ENCODE data around the gene ONECUT3.
"Not testable (repeated sequence)": the region's sequence is repeated elsewhere in the genome, so short reads cannot be mapped to it uniquely, and the experiment has no call there.

- TF ChIP-seq, protein P1, sequence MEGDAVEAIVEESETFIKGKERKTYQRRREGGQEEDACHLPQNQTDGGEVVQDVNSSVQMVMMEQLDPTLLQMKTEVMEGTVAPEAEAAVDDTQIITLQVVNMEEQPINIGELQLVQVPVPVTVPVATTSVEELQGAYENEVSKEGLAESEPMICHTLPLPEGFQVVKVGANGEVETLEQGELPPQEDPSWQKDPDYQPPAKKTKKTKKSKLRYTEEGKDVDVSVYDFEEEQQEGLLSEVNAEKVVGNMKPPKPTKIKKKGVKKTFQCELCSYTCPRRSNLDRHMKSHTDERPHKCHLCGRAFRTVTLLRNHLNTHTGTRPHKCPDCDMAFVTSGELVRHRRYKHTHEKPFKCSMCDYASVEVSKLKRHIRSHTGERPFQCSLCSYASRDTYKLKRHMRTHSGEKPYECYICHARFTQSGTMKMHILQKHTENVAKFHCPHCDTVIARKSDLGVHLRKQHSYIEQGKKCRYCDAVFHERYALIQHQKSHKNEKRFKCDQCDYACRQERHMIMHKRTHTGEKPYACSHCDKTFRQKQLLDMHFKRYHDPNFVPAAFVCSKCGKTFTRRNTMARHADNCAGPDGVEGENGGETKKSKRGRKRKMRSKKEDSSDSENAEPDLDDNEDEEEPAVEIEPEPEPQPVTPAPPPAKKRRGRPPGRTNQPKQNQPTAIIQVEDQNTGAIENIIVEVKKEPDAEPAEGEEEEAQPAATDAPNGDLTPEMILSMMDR (IDR thresholded peaks at IDR 0.05), result not testable (repeated sequence)
- not testable (repeated sequence) for TF ChIP-seq POLR2A (IDR thresholded peaks at IDR 0.05)
These were observed 7.7 kb downstream of the ONECUT3 start for GRCh38 chr19:1760786-1761527.
